GM12878 (cell line): ENCODE measurements around the gene EXOC3L1. TPM values are rescaled to one million over a fixed set of nuclear protein-coding genes. Genes with fewer than 3 reads are reported as not detected.

Experiments
- ATAC-seq: fragments of 200-7000 bp; cut with Tn5 transposase; 3 replicates; pipeline ENCODE4 v1.9.1; 2020; ENCODE audit warnings: mild to moderate bottlenecking, moderate library complexity
- BruUV-seq: library from RNA; stranded (reverse); fragments of 400-500 nt; replicated peaks from 2 replicates; lab custom pipeline; 2021; lab: Mats Ljungman, UMichigan
- CTCF ChIA-PET: fragments of 300-600 bp; sonication (Branson Sonifier 250); formaldehyde crosslinking; extraction: SDS; loops from one replicate; lab custom pipeline; 2021; ENCODE audit warnings: inconsistent platforms; lab: Yijun Ruan, JAX
- POLR2A ChIA-PET: fragments of 350-600 bp; formaldehyde crosslinking; extraction: SDS; loops from one replicate; lab custom pipeline; 2021; ENCODE audit warnings: inconsistent platforms; lab: Charles Lee
- RAD21 ChIA-PET: fragments of 300-600 bp; sonication (Branson Sonifier 250); formaldehyde crosslinking; loops from one replicate; lab custom pipeline; 2023; ENCODE audit warnings: antibody characterized with exemption; ENCODE audit not compliant: unreplicated experiment; lab: Charles Lee
- SMC1A ChIA-PET: fragments of 300-600 bp; sonication (Branson Sonifier 250); formaldehyde crosslinking; loops from one replicate; lab custom pipeline; 2023; ENCODE audit not compliant: unreplicated experiment, uncharacterized antibody; lab: Charles Lee
- DNase-seq: peaks from one replicate; pipeline ENCODE4 v3.0.0-alpha.2; 2011; ENCODE audit warnings: low read depth, low spot score
- FAIRE-seq: peaks from 3 replicates; lab custom pipeline; 2011; peaks lifted over from hg19 to GRCh38; lab: Jason Lieb, UNC
- H2AFZ ChIP-seq: 2 replicates; pipeline ENCODE4 v1.6.0; 2011; ENCODE audit warnings: low read depth, low read length, control low read depth; ENCODE audit not compliant: control insufficient read depth
- H3K27ac ChIP-seq: 2 replicates; pipeline ENCODE4 v1.5.1; 2011; ENCODE audit warnings: control low read depth; ENCODE audit not compliant: control insufficient read depth, insufficient read depth
- H3K27me3 ChIP-seq, 2 experiments: replicated peaks in 1 of 2; 2 replicates each; pipeline versions ENCODE4 v1.6.0 to v1.6.1; 2011; ENCODE audit warnings: low read length in 1 of 2; ENCODE audit not compliant: control insufficient read depth in 2 of 2, insufficient read depth in 2 of 2
- H3K36me3 ChIP-seq, 2 experiments: 2 replicates each; pipeline ENCODE4 v1.5.1; 2011; ENCODE audit warnings: low read length in 1 of 2; ENCODE audit not compliant: control insufficient read depth in 2 of 2, insufficient read depth in 2 of 2
- H3K4me1 ChIP-seq: 2 replicates; pipeline ENCODE4 v1.6.1; 2011; ENCODE audit warnings: mild to moderate bottlenecking, low read length, moderate library complexity, mixed read lengths; ENCODE audit not compliant: control insufficient read depth, insufficient read depth
- H3K4me2 ChIP-seq: 2 replicates; pipeline ENCODE4 v1.6.0; 2011; ENCODE audit warnings: control low read depth; ENCODE audit not compliant: control insufficient read depth, insufficient read depth
- H3K4me3 ChIP-seq: fragments of 200-600 bp; sonication (generic); 2 replicates; pipeline ENCODE4 v1.5.1; 2016
- H3K79me2 ChIP-seq: 2 replicates; pipeline ENCODE4 v1.6.0; 2011; ENCODE audit warnings: low read length; ENCODE audit not compliant: control insufficient read depth, insufficient read depth
- H3K9ac ChIP-seq: 2 replicates; pipeline ENCODE4 v1.8.0; 2011; ENCODE audit warnings: low read length, control low read depth, mixed read lengths; ENCODE audit not compliant: control insufficient read depth, insufficient read depth
- H3K9me3 ChIP-seq: replicated peaks from 3 replicates; pipeline ENCODE4 v1.5.1; 2011; ENCODE audit warnings: mild to moderate bottlenecking, low read length; ENCODE audit not compliant: control insufficient read depth, insufficient read depth
- H4K20me1 ChIP-seq: 2 replicates; pipeline ENCODE4 v1.6.0; 2011; ENCODE audit not compliant: control insufficient read depth, insufficient read depth
- ASH2L ChIP-seq: fragments of 300-600, 200-600 bp; sonication (generic); IDR thresholded peaks from 2 replicates; pipeline ENCODE4 v1.6.1; 2017; ENCODE audit warnings: low read depth, mild to moderate bottlenecking, borderline replicate concordance
- CREM ChIP-seq: IDR thresholded peaks from 2 replicates; pipeline ENCODE4 v1.6.1; 2014; ENCODE audit warnings: antibody characterized with exemption, low read depth
- KLF5 ChIP-seq: fragments of 450-650 bp; IDR thresholded peaks from 2 replicates; pipeline ENCODE4 v1.6.1; 2014; ENCODE audit warnings: mild to moderate bottlenecking; ENCODE audit not compliant: partially characterized antibody
- MYB ChIP-seq: fragments of 150-350 bp; IDR thresholded peaks from 2 replicates; pipeline ENCODE4 v1.6.1; 2014; ENCODE audit warnings: mild to moderate bottlenecking, low read depth, low read length, borderline replicate concordance
- RCOR1 ChIP-seq: conservative IDR thresholded peaks from 2 replicates; pipeline ENCODE4 v1.6.1; 2012; ENCODE audit warnings: low read depth, low read length, improper control_type of control experiment
- WRNIP1 ChIP-seq: IDR thresholded peaks from 2 replicates; pipeline ENCODE4 v1.6.1; 2011; ENCODE audit warnings: low read depth, low read length, improper control_type of control experiment, borderline replicate concordance
- WGBS: methylation state at CpG from one replicate; pipeline ENCODE4 v1.1.6; 2016; ENCODE audit warnings: low lambda C conversion rate; ENCODE audit not compliant: insufficient replicate concordance, insufficient coverage; ENCODE audit errors: missing lambda C conversion rate; 5-methylcytosine and 5-hydroxymethylcytosine counted together
- in situ Hi-C: fragments of 300-500 bp; cut with MboI; formaldehyde crosslinking; loops from 9 replicates; pipeline ENCODE4 v1.14.3; 2018; ENCODE audit warnings: mixed read lengths
- intact Hi-C: fragments of 100-400 bp; cut with micrococcal nuclease; formaldehyde crosslinking; loops from one replicate; pipeline ENCODE4 v1.14.2; 2022; ENCODE audit not compliant: unreplicated experiment
- polyA plus RNA-seq, 11 experiments: library from polyadenylated mRNA; depleted of rRNA in 4 of 11; unstranded in 6 of 11; stranded (reverse) in 5 of 11; fragments of >200 nt; fragmentation: Nextera tagmentation in 4 of 11; fragmentation: Illumina TruSeq in 1 of 11; extraction: Ambion mirVana in 4 of 11; extraction: Trizol in 1 of 11; gene quantifications; 1 replicate in 1 of 11; 2 replicates in 10 of 11; pipeline versions ENCODE4 v1.2.1 to v1.2.3, GENCODE V29; 2011 to 2016; ENCODE audit warnings: inconsistent platforms in 2 of 11, missing spikeins in 2 of 11, low read depth in 1 of 11
- total RNA-seq, 4 experiments: library from RNA; depleted of rRNA in 3 of 4; stranded (reverse); fragments of >200 nt in 3 of 4; fragmentation: Illumina TruSeq in 1 of 4; extraction: Trizol in 1 of 4; gene quantifications; 2 replicates each; pipeline versions ENCODE4 v1.2.1 to v1.2.3, GENCODE V29; 2013 to 2021
- TF ChIP-seq, protein P1 (sequence below): IDR thresholded peaks from 2 replicates; pipeline ENCODE4 v1.6.1; 2012; ENCODE audit warnings: improper control_type of control experiment, low read depth, low read length; ENCODE audit not compliant: insufficient replicate concordance
- TF ChIP-seq, protein P2 (sequence below): fragments of 450-650 bp; IDR thresholded peaks from 2 replicates; pipeline ENCODE4 v1.6.1; 2016; ENCODE audit warnings: mild to moderate bottlenecking

Gene EXOC3L1
- total and polyA plus RNA-seq, 10 of the 15 experiments (the other 5 are each of a cell fraction or from before 2014, with no cell fraction given), result 0.07 to 0.42 TPM; not detected in 8

- H3K4me2 ChIP-seq, result no peak overlapping the region
- H3K27me3 ChIP-seq, result no peaks in the 10 kb centered on the region
- H3K36me3 ChIP-seq, result peaks cover 34 to 56% of the 10 kb centered on the region in 2 experiments; a peak in 3 of 4 replicates
- H3K27ac ChIP-seq, result no peak overlapping the region
- SMC1A ChIA-PET, result interaction anchor here (1.9 kb wide), 1 partner anchor 11 kb away, joined by 6 read pairs; no protein-coding TSS in a partner anchor
- intact Hi-C loops, result no loop called here
- no TSS peak for BruUV-seq
- RAD21 ChIA-PET, result no interaction called here
- H2AFZ ChIP-seq, result no peak overlapping the region
- ATAC-seq (no peak), DNase-seq (no peak), FAIRE-seq (no peak)
- no peaks in the 10 kb centered on the region for H3K4me1 ChIP-seq
- 74% methylated on average over 7 of the region's 7 CpGs for WGBS
- no peak overlapping the region for H3K4me3 ChIP-seq
- POLR2A ChIA-PET, result no interaction called here
- CTCF ChIA-PET, result no interaction called here
- H3K9ac ChIP-seq, result no peak overlapping the region
- H3K9me3 ChIP-seq, result no peaks in the 10 kb centered on the region
- in situ Hi-C loops, result no loop called here
- no peaks in the 10 kb centered on the region for H3K79me2 ChIP-seq
- TF ChIP-seq RCOR1 (no peak), MYB (no peak), WRNIP1 (no peak), CREM (no peak), KLF5 (no peak), ASH2L (no peak)
- TF ChIP-seq, protein P1, sequence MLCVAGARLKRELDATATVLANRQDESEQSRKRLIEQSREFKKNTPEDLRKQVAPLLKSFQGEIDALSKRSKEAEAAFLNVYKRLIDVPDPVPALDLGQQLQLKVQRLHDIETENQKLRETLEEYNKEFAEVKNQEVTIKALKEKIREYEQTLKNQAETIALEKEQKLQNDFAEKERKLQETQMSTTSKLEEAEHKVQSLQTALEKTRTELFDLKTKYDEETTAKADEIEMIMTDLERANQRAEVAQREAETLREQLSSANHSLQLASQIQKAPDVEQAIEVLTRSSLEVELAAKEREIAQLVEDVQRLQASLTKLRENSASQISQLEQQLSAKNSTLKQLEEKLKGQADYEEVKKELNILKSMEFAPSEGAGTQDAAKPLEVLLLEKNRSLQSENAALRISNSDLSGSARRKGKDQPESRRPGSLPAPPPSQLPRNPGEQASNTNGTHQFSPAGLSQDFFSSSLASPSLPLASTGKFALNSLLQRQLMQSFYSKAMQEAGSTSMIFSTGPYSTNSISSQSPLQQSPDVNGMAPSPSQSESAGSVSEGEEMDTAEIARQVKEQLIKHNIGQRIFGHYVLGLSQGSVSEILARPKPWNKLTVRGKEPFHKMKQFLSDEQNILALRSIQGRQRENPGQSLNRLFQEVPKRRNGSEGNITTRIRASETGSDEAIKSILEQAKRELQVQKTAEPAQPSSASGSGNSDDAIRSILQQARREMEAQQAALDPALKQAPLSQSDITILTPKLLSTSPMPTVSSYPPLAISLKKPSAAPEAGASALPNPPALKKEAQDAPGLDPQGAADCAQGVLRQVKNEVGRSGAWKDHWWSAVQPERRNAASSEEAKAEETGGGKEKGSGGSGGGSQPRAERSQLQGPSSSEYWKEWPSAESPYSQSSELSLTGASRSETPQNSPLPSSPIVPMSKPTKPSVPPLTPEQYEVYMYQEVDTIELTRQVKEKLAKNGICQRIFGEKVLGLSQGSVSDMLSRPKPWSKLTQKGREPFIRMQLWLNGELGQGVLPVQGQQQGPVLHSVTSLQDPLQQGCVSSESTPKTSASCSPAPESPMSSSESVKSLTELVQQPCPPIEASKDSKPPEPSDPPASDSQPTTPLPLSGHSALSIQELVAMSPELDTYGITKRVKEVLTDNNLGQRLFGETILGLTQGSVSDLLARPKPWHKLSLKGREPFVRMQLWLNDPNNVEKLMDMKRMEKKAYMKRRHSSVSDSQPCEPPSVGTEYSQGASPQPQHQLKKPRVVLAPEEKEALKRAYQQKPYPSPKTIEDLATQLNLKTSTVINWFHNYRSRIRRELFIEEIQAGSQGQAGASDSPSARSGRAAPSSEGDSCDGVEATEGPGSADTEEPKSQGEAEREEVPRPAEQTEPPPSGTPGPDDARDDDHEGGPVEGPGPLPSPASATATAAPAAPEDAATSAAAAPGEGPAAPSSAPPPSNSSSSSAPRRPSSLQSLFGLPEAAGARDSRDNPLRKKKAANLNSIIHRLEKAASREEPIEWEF, result no peak
- TF ChIP-seq, protein P2, sequence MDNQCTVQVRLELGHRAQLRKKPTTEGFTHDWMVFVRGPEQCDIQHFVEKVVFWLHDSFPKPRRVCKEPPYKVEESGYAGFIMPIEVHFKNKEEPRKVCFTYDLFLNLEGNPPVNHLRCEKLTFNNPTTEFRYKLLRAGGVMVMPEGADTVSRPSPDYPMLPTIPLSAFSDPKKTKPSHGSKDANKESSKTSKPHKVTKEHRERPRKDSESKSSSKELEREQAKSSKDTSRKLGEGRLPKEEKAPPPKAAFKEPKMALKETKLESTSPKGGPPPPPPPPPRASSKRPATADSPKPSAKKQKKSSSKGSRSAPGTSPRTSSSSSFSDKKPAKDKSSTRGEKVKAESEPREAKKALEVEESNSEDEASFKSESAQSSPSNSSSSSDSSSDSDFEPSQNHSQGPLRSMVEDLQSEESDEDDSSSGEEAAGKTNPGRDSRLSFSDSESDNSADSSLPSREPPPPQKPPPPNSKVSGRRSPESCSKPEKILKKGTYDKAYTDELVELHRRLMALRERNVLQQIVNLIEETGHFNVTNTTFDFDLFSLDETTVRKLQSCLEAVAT, result no peak
- H4K20me1 ChIP-seq, result no peaks in the 10 kb centered on the region
Measured at GRCh38 chr16:67233596-67233995, 43.7 kb upstream of the EXOC3L1 start.
